Fibroblast of skin of left quadriceps (primary cell): Measurements from ENCODE around the gene OSBPL10.
A peak's percentile ranks its signal among the peaks of the same experiment; 100 is the strongest.
"Not testable (repeated sequence)": the region's sequence is repeated elsewhere in the genome, so short reads cannot be mapped to it uniquely, and the experiment has no call there.

ENCODE experiments used
- DNase-seq, 2 experiments: peaks; one replicate each; pipeline ENCODE4 v3.0.0-alpha.2; 2013; ENCODE audit warnings: low read depth in 2 of 2

Gene OSBPL10

GRCh38 chr3:31705736-31706135, 275.3 kb downstream of the OSBPL10 start:
- peak in 1 of 2 experiments; percentile 20 for DNase-seq

GRCh38 chr3:31704591-31705179, 276.4 kb downstream of the OSBPL10 start:
- DNase-seq = peak; percentile 67

GRCh38 chr3:31704156-31704555, 276.9 kb downstream of the OSBPL10 start:
- DNase-seq = no peak

- DNase-seq = no peak
Observed at GRCh38 chr3:31701286-31701685, 279.8 kb downstream of the OSBPL10 start.

GRCh38 chr3:31699309-31699953, 281.6 kb downstream of the OSBPL10 start:
- DNase-seq = no peak

- no peak for DNase-seq
Observed at GRCh38 chr3:31696815-31697548, 284.1 kb downstream of the OSBPL10 start.

- no peak for DNase-seq
Observed at GRCh38 chr3:31696009-31696297, 285.1 kb downstream of the OSBPL10 start.

- DNase-seq = no peak
Observed at GRCh38 chr3:31695280-31696008, 285.6 kb downstream of the OSBPL10 start.

- no peak for DNase-seq
Observed at GRCh38 chr3:31693346-31693745, 287.7 kb downstream of the OSBPL10 start.

- no peak for DNase-seq
Observed at GRCh38 chr3:31692751-31693150, 288.3 kb downstream of the OSBPL10 start.

- DNase-seq = no peak
Observed at GRCh38 chr3:31690771-31691170, 290.3 kb downstream of the OSBPL10 start.

GRCh38 chr3:31689523-31689922, 291.5 kb downstream of the OSBPL10 start:
- DNase-seq = not testable (repeated sequence)

- no peak for DNase-seq
Observed at GRCh38 chr3:31688984-31689383, 292.1 kb downstream of the OSBPL10 start.

GRCh38 chr3:31687020-31687802, 293.9 kb downstream of the OSBPL10 start:
- no peak for DNase-seq

GRCh38 chr3:31680072-31680870, 300.8 kb downstream of the OSBPL10 start:
- no peak for DNase-seq

- no peak for DNase-seq
Observed at GRCh38 chr3:31676556-31676955, 304.5 kb downstream of the OSBPL10 start.

- DNase-seq = no peak
Observed at GRCh38 chr3:31673950-31674349, 307.1 kb downstream of the OSBPL10 start.

- no peak for DNase-seq
Observed at GRCh38 chr3:31671976-31672375, 309.1 kb downstream of the OSBPL10 start.

- DNase-seq = no peak
Observed at GRCh38 chr3:31671451-31671850, 309.6 kb downstream of the OSBPL10 start.

- DNase-seq = no peak
Observed at GRCh38 chr3:31670722-31671121, 310.3 kb downstream of the OSBPL10 start.

GRCh38 chr3:31670136-31670535, 310.9 kb downstream of the OSBPL10 start:
- DNase-seq = no peak
